Neural progenitor cell (in vitro differentiated cells): ENCODE data around the gene STXBP5. TPM values are rescaled to one million over a fixed set of nuclear protein-coding genes. Genes with fewer than 3 reads are reported as not detected.

Experiments used
- DNase-seq: peaks from one replicate; pipeline ENCODE4 v3.0.0-alpha.2; 2016; ENCODE audit warnings: low spot score
- H2AFZ ChIP-seq: fragments of 200-600 bp; sonication (generic); replicated peaks from 2 replicates; pipeline ENCODE4 v1.6.1; 2016; ENCODE audit warnings: antibody characterized with exemption
- H3F3A ChIP-seq: fragments of 200-600 bp; sonication (generic); 2 replicates; pipeline ENCODE4 v1.6.1; 2016; ENCODE audit warnings: antibody characterized with exemption, low read depth
- H3K27ac ChIP-seq: fragments of 200-600 bp; sonication (generic); 2 replicates; pipeline ENCODE4 v1.5.1; 2016; ENCODE audit warnings: mild to moderate bottlenecking
- H3K27me3 ChIP-seq: fragments of 200-600 bp; sonication (generic); 2 replicates; pipeline ENCODE4 v1.6.1; 2016; ENCODE audit warnings: mild to moderate bottlenecking, moderate library complexity
- H3K36me3 ChIP-seq: fragments of 200-600 bp; sonication (generic); 2 replicates; pipeline ENCODE4 v1.5.1; 2016
- H3K4me1 ChIP-seq: fragments of 200-600 bp; sonication (generic); 2 replicates; pipeline ENCODE4 v1.6.1; 2016; ENCODE audit warnings: mixed run types
- H3K4me2 ChIP-seq: fragments of 200-600 bp; sonication (generic); 2 replicates; pipeline ENCODE4 v1.6.1; 2016
- H3K4me3 ChIP-seq: fragments of 200-600 bp; sonication (generic); 2 replicates; pipeline ENCODE4 v1.5.1; 2016
- H3K79me2 ChIP-seq: fragments of 200-600 bp; sonication (generic); 2 replicates; pipeline ENCODE4 v1.6.1; 2016; ENCODE audit warnings: low read depth
- H3K9ac ChIP-seq: fragments of 200-600 bp; sonication (generic); 2 replicates; pipeline ENCODE4 v1.6.1; 2016
- H3K9me3 ChIP-seq: fragments of 200-600 bp; sonication (generic); 2 replicates; pipeline ENCODE4 v1.5.1; 2016; ENCODE audit warnings: low read depth
- H4K20me1 ChIP-seq: fragments of 200-600 bp; sonication (generic); 2 replicates; pipeline ENCODE4 v1.6.1; 2016; ENCODE audit warnings: low read depth
- H3K27ac Mint-ChIP-seq: 3 replicates; pipeline ENCODE4 v1.8.0; 2021; ENCODE audit warnings: mixed read lengths
- H3K27me3 Mint-ChIP-seq: 2 replicates; pipeline ENCODE4 v1.8.0; 2022; ENCODE audit warnings: low read depth, mild to moderate bottlenecking, inconsistent platforms, moderate library complexity, mixed read lengths; ENCODE audit not compliant: insufficient read depth
- H3K36me3 Mint-ChIP-seq: 3 replicates; pipeline ENCODE4 v1.8.0; 2021; ENCODE audit warnings: mixed read lengths
- H3K4me1 Mint-ChIP-seq: 3 replicates; pipeline ENCODE4 v1.8.0; 2021; ENCODE audit warnings: mixed read lengths
- H3K4me3 Mint-ChIP-seq: 3 replicates; pipeline ENCODE4 v1.8.0; 2021; ENCODE audit warnings: mild to moderate bottlenecking, moderate library complexity, mixed read lengths
- H3K9me3 Mint-ChIP-seq: 3 replicates; pipeline ENCODE4 v1.8.0; 2020; ENCODE audit warnings: mixed read lengths
- EZH2 ChIP-seq: fragments of 200-600 bp; sonication (generic); IDR thresholded peaks from 2 replicates; pipeline ENCODE4 v1.6.1; 2017; ENCODE audit warnings: antibody characterized with exemption, mild to moderate bottlenecking, moderate library complexity
- EZH2phosphoT487 ChIP-seq: fragments of 200-600 bp; sonication (generic); IDR thresholded peaks from 2 replicates; pipeline ENCODE4 v1.6.1; 2017; ENCODE audit warnings: antibody characterized with exemption
- total RNA-seq: library from RNA; depleted of rRNA; stranded (reverse); fragments of >200 nt; gene quantifications from 2 replicates; pipeline ENCODE4 v1.2.3, GENCODE V29; 2015; ENCODE audit warnings: low replicate concordance
- TF ChIP-seq, protein P1 (sequence below): fragments of 200-600 bp; sonication (generic); IDR thresholded peaks from 2 replicates; pipeline ENCODE4 v1.5.1; 2017; ENCODE audit warnings: antibody characterized with exemption, mild to moderate bottlenecking

Gene STXBP5
- total RNA-seq, 1 donor from 2014 or later = 12.0 TPM

DNA sequence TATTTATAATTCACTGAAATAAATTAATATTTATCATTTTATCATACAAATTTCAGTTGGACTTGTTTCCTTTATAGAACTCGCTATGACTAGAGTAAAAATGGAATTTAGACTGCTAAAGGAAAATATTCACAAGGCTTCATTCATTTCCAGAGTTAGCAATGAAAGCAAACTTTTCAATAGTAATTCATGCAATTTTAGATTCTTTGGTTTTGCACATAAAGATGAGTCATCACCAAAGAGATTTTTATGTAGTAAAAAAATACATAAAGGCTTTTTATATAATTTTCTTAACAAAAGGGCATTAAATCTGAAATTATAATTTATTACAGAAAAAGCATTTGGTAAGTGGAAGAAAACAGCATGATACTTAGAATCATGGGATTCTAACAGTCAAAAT is 37.2 kb upstream of the STXBP5 start:
- no peaks in the 10 kb centered on the region for H3K9me3 ChIP-seq
- Mint-ChIP-seq H3K4me3 (no peak overlapping the region), H3K27me3 (no peaks in the 10 kb centered on the region), H3K27ac (no peak overlapping the region), H3K36me3 (no peaks in the 10 kb centered on the region), H3K9me3 (no peaks in the 10 kb centered on the region), H3K4me1 (no peaks in the 10 kb centered on the region)
- no peak overlapping the region for H3K4me3 ChIP-seq
- H3K36me3 ChIP-seq = no peaks in the 10 kb centered on the region
- no peak for DNase-seq
- H3K79me2 ChIP-seq = no peaks in the 10 kb centered on the region
- TF ChIP-seq EZH2phosphoT487 (no peak), EZH2 (no peak)
- TF ChIP-seq, protein P1, sequence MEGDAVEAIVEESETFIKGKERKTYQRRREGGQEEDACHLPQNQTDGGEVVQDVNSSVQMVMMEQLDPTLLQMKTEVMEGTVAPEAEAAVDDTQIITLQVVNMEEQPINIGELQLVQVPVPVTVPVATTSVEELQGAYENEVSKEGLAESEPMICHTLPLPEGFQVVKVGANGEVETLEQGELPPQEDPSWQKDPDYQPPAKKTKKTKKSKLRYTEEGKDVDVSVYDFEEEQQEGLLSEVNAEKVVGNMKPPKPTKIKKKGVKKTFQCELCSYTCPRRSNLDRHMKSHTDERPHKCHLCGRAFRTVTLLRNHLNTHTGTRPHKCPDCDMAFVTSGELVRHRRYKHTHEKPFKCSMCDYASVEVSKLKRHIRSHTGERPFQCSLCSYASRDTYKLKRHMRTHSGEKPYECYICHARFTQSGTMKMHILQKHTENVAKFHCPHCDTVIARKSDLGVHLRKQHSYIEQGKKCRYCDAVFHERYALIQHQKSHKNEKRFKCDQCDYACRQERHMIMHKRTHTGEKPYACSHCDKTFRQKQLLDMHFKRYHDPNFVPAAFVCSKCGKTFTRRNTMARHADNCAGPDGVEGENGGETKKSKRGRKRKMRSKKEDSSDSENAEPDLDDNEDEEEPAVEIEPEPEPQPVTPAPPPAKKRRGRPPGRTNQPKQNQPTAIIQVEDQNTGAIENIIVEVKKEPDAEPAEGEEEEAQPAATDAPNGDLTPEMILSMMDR = no peak
- H3K4me2 ChIP-seq = no peak overlapping the region
- no peaks in the 10 kb centered on the region for H3K4me1 ChIP-seq
- H2AFZ ChIP-seq = no peak overlapping the region
- H3K27me3 ChIP-seq = no peaks in the 10 kb centered on the region
- H4K20me1 ChIP-seq = no peaks in the 10 kb centered on the region
- H3K9ac ChIP-seq = no peak overlapping the region
- H3F3A ChIP-seq = no peaks in the 10 kb centered on the region
- no peak overlapping the region for H3K27ac ChIP-seq

DNA sequence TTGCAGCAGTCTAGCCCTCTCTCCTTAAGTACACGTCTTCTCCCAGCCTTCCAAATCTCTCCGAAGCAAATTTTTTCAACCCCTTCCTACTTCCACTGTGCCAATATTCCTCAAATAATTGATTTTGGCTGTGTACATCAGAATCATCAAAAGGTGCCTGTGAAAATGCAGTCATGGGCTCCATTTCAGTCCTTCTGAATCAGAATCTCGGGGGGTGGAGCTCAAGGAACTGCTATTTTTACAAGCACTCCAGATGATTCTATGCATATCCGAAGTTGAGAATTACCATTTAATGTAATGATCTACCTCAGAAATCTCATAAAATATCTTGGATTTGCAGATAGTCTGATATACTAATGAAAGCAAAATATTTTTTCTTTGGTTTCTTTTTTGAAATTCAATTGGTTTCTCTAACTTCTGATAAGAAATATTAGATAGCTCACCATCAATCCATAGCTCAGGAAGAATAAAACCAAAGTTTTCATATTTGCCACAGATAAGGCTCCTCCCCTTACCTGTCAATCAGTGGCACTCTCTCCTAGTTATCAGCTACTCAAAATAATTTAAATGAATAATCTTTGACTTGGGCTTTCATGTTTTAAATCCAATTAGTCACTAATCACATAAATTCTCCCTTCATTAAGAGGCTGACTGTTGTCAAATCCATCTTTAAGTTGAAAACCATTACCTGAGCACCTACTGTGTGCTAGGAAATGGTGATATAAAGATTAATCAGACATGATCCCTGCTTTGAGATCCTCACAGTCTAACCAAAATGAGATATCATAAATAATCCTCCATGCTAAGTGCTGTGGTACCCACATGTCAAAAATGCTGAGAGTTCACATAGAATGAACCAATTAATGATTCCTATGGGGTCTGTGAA is 36.4 kb upstream of the STXBP5 start:
- H3K9me3 Mint-ChIP-seq = no peaks in the 10 kb centered on the region
- no peaks in the 10 kb centered on the region for H3K4me1 Mint-ChIP-seq
- H3K36me3 ChIP-seq = no peaks in the 10 kb centered on the region
- no peak overlapping the region for H3K9ac ChIP-seq
- no peak overlapping the region for H3K4me3 Mint-ChIP-seq
- no peak for DNase-seq
- no peaks in the 10 kb centered on the region for H3K9me3 ChIP-seq
- TF ChIP-seq EZH2phosphoT487 (no peak), EZH2 (no peak)
- TF ChIP-seq, protein P1 = no peak
- no peaks in the 10 kb centered on the region for H3K27me3 Mint-ChIP-seq
- no peaks in the 10 kb centered on the region for H3K27me3 ChIP-seq
- H2AFZ ChIP-seq = no peak overlapping the region
- no peak overlapping the region for H3K27ac Mint-ChIP-seq
- no peaks in the 10 kb centered on the region for H3F3A ChIP-seq
- H3K4me3 ChIP-seq = no peak overlapping the region
- H3K36me3 Mint-ChIP-seq = no peaks in the 10 kb centered on the region
- no peaks in the 10 kb centered on the region for H3K79me2 ChIP-seq
- H4K20me1 ChIP-seq = no peaks in the 10 kb centered on the region
- H3K4me2 ChIP-seq = no peak overlapping the region
- no peak overlapping the region for H3K27ac ChIP-seq
- H3K4me1 ChIP-seq = no peaks in the 10 kb centered on the region

DNA sequence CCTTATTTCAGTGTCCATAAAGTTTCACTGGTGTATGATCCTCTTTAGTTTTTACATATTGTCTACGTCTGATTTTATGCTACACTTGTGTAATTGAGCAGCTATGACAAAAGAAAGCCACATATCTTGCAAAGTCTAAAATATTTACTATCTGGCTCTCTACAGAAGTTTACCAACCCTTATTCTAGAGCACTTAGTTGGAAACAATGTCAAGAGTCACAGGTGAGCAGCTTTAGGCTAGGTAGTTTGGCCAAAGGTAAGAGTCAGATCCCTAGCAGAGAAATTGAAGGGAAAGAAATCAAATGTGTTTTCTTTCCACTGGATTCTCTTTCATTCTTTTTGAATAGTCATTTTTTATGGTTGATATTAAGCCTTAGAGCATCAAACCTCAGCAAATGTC is 34.7 kb upstream of the STXBP5 start:
- Histone ChIP-seq H3K9ac (no peak overlapping the region), H3K27me3 (no peaks in the 10 kb centered on the region), H3K4me2 (no peak overlapping the region), H3K79me2 (no peaks in the 10 kb centered on the region), H3K27ac (no peak overlapping the region), H3K4me3 (no peak overlapping the region), H2AFZ (no peak overlapping the region), H3K36me3 (no peaks in the 10 kb centered on the region), H3K9me3 (no peaks in the 10 kb centered on the region), H3F3A (no peaks in the 10 kb centered on the region), H3K4me1 (no peaks in the 10 kb centered on the region), H4K20me1 (no peaks in the 10 kb centered on the region)
- Mint-ChIP-seq H3K27ac (no peak overlapping the region), H3K4me3 (no peak overlapping the region), H3K9me3 (no peaks in the 10 kb centered on the region), H3K4me1 (peaks cover 8% of the 10 kb centered on the region), H3K36me3 (no peaks in the 10 kb centered on the region), H3K27me3 (no peaks in the 10 kb centered on the region)
- TF ChIP-seq, protein P1 = no peak
- no peak for TF ChIP-seq EZH2
- no peak for DNase-seq
